Measurements from ENCODE around the gene OVOL3.

The OVOL3 gene

GRCh38 chr19:36120984-36121358 is 10.0 kb downstream of the OVOL3 start:
- DNase-seq, result no peak
- TF ChIP-seq CTCF (IDR thresholded peaks at IDR 0.05; ENCODE audit: borderline replicate concordance, extremely low read depth, low read length, poor library complexity, severe bottlenecking) (no peak), EZH2 (IDR thresholded peaks at IDR 0.05; ENCODE audit: borderline replicate concordance, low read depth, low read length, severe bottlenecking) (no peak)
- Histone ChIP-seq H3K27me3 (ENCODE audit: insufficient read depth, low read length, poor library complexity) (no peaks in the 10 kb centered on the region), H3K9ac (ENCODE audit: low read depth, low read length) (no peak overlapping the region), H3K9me3 (ENCODE audit: insufficient read depth, low read length, severe bottlenecking) (no peaks in the 10 kb centered on the region), H3K79me2 (ENCODE audit: insufficient read depth, low read length) (peaks cover 26% of the 10 kb centered on the region), H4K20me1 (ENCODE audit: insufficient read depth, low read length) (peaks cover 14% of the 10 kb centered on the region), H3K4me1 (ENCODE audit: insufficient read depth, low read length) (peaks cover 16% of the 10 kb centered on the region), H2AFZ (ENCODE audit: low read depth, low read length) (no peak overlapping the region), H3K27ac (ENCODE audit: low read length) (no peak overlapping the region), H3K4me2 (ENCODE audit: insufficient read depth, low read length) (no peak overlapping the region), H3K36me3 (ENCODE audit: insufficient read depth, low read length) (peaks cover 88% of the 10 kb centered on the region), H3K4me3 (ENCODE audit: low read depth in 1 of 2, low read length in 2 of 2) (no peak overlapping the region)
- no peak for ATAC-seq (ENCODE audit: insufficient read depth, low read depth)

- peaks cover 83% of the 10 kb centered on the region for H3K36me3 ChIP-seq (ENCODE audit: insufficient read depth, low read length)
- H4K20me1 ChIP-seq (ENCODE audit: insufficient read depth, low read length), result peaks cover 10% of the 10 kb centered on the region
- H3K4me2 ChIP-seq (ENCODE audit: insufficient read depth, low read length), result no peak overlapping the region
- ATAC-seq (ENCODE audit: insufficient read depth, low read depth), result no peak
- no peak overlapping the region for H3K9ac ChIP-seq (ENCODE audit: low read depth, low read length)
- H3K27me3 ChIP-seq (ENCODE audit: insufficient read depth, low read length, poor library complexity), result no peaks in the 10 kb centered on the region
- TF ChIP-seq CTCF (IDR thresholded peaks at IDR 0.05; ENCODE audit: borderline replicate concordance, extremely low read depth, low read length, poor library complexity, severe bottlenecking), result no peak
- no peak for TF ChIP-seq EZH2 (IDR thresholded peaks at IDR 0.05; ENCODE audit: borderline replicate concordance, low read depth, low read length, severe bottlenecking)
- no peak overlapping the region for H3K4me3 ChIP-seq (ENCODE audit: low read depth in 1 of 2, low read length in 2 of 2)
- no peak for DNase-seq
- no peak overlapping the region for H3K27ac ChIP-seq (ENCODE audit: low read length)
- peaks cover 20% of the 10 kb centered on the region for H3K79me2 ChIP-seq (ENCODE audit: insufficient read depth, low read length)
- peaks cover 10% of the 10 kb centered on the region for H3K4me1 ChIP-seq (ENCODE audit: insufficient read depth, low read length)
- H3K9me3 ChIP-seq (ENCODE audit: insufficient read depth, low read length, severe bottlenecking), result no peaks in the 10 kb centered on the region
- no peak overlapping the region for H2AFZ ChIP-seq (ENCODE audit: low read depth, low read length)
These were observed 10.7 kb downstream of the OVOL3 start for GRCh38 chr19:36121486-36122124.

- no peak overlapping the region for H2AFZ ChIP-seq (ENCODE audit: low read depth, low read length)
- H3K27ac ChIP-seq (ENCODE audit: low read length), result no peak overlapping the region
- TF ChIP-seq CTCF (IDR thresholded peaks at IDR 0.05; ENCODE audit: borderline replicate concordance, extremely low read depth, low read length, poor library complexity, severe bottlenecking) (no peak), EZH2 (IDR thresholded peaks at IDR 0.05; ENCODE audit: borderline replicate concordance, low read depth, low read length, severe bottlenecking) (no peak)
- no peak overlapping the region for H3K4me3 ChIP-seq (ENCODE audit: low read depth in 1 of 2, low read length in 2 of 2)
- peaks cover 48% of the 10 kb centered on the region for H3K36me3 ChIP-seq (ENCODE audit: insufficient read depth, low read length)
- H4K20me1 ChIP-seq (ENCODE audit: insufficient read depth, low read length), result no peaks in the 10 kb centered on the region; the same call in none of the 2 replicates
- no peaks in the 10 kb centered on the region for H3K9me3 ChIP-seq (ENCODE audit: insufficient read depth, low read length, severe bottlenecking)
- H3K9ac ChIP-seq (ENCODE audit: low read depth, low read length), result no peak overlapping the region
- DNase-seq, result no peak
- H3K27me3 ChIP-seq (ENCODE audit: insufficient read depth, low read length, poor library complexity), result no peaks in the 10 kb centered on the region
- H3K4me2 ChIP-seq (ENCODE audit: insufficient read depth, low read length), result no peak overlapping the region
- H3K79me2 ChIP-seq (ENCODE audit: insufficient read depth, low read length), result 0 out of 2 replicates have a peak, but pooled peaks cover 1% of the 10 kb centered on the region
- peaks cover 20% of the 10 kb centered on the region for H3K4me1 ChIP-seq (ENCODE audit: insufficient read depth, low read length)
- ATAC-seq (ENCODE audit: insufficient read depth, low read depth), result no peak
These were observed 14.6 kb downstream of the OVOL3 start for GRCh38 chr19:36125557-36125956.

All from DND-41 (cell line).